ENCODE measurements around the gene MCRIP2.
"Not testable (repeated sequence)": the region's sequence is repeated elsewhere in the genome, so short reads cannot be mapped to it uniquely, and the experiment has no call there.

The MCRIP2 gene

DNA sequence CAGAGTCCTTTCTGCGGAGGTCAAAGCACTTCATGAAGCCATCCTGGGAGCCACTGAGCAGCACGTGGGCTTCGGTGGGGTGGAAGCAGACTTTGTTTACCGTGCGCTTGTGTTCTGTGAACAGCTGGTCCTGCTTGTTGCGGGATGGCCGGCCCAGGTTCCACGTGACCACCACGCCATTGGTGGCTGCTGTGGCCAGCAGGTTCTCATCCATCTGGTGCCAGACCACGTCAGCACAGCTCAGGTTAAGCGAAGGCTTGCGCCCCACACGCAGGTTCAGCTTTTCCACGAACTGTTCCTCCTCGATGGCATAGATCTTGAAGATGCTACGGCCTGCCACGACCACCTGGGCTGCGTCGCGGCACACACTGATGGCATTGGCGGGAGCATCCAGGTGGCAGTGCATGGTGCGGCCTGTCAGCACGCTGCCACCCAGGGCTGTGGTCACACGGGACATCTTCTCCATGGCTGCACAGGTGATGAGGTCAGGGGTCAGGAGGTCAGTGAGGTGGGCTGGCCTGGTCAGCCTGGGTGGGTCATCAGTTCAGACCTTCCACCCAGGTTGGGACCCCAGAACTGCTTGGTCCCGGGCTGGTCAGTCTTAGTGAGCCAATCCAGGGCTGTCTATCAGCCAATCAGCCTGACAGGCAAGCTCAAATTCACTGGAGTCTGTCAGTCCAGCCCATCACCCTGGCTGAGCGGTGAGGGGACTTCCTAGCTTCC, 47.7 kb downstream of the MCRIP2 start:
- Mint-ChIP-seq H3K9me3 (no peaks in the 10 kb centered on the region), H3K27ac (peak overlapping the region; percentile 90), H3K4me1 (ENCODE audit: low read depth) (no peaks in the 10 kb centered on the region), H3K4me3 (peak overlapping the region; percentile 85), H3K27me3 (ENCODE audit: low read depth) (peaks cover 8% of the 10 kb centered on the region), H3K36me3 (ENCODE audit: low read depth) (peaks cover 4% of the 10 kb centered on the region)
- DNase-seq (ENCODE audit: low spot score) = no peak

DNA sequence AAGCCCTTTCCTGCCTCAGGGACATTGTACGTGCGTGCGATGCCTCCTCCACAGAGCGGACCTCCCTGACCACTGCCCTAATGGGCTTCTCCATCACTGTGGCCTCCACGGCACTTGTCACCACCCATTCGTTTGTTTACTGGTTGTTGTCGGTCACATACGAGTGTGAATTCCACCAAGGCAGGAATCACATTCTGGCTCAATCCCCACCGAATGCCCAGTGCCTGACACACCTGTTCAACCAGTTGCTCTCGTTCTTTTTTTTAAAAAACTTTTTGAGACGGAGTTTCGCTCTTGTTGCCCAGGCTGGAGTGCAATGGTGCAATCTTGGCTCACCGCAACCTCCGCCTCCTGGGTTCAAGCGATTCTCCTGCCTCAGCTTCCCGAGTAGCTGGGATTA, 49.6 kb downstream of the MCRIP2 start:
- H3K36me3 Mint-ChIP-seq (ENCODE audit: low read depth); H3K9me3 Mint-ChIP-seq; H3K4me1 Mint-ChIP-seq (ENCODE audit: low read depth); H3K27me3 Mint-ChIP-seq (ENCODE audit: low read depth); DNase-seq (ENCODE audit: low spot score): not testable (repeated sequence)
- peak overlapping the region; percentile 85 for H3K4me3 Mint-ChIP-seq
- peak overlapping the region; percentile 55 for H3K27ac Mint-ChIP-seq

- H3K4me1 Mint-ChIP-seq (ENCODE audit: low read depth) = peaks cover 3% of the 10 kb centered on the region
- peaks cover 3% of the 10 kb centered on the region for H3K36me3 Mint-ChIP-seq (ENCODE audit: low read depth)
- no peak overlapping the region for H3K27ac Mint-ChIP-seq
- H3K4me3 Mint-ChIP-seq = peak overlapping the region; percentile 62
- DNase-seq (ENCODE audit: low spot score) = no peak
- peaks cover 8% of the 10 kb centered on the region for H3K27me3 Mint-ChIP-seq (ENCODE audit: low read depth)
- H3K9me3 Mint-ChIP-seq = no peaks in the 10 kb centered on the region
Observed at GRCh38 chr16:692356-693108, 50.9 kb downstream of the MCRIP2 start.

- Mint-ChIP-seq H3K27me3 (ENCODE audit: low read depth) (peaks cover 8% of the 10 kb centered on the region), H3K27ac (no peak overlapping the region), H3K9me3 (no peaks in the 10 kb centered on the region), H3K4me3 (peak overlapping the region; percentile 50), H3K36me3 (ENCODE audit: low read depth) (peaks cover 3% of the 10 kb centered on the region), H3K4me1 (ENCODE audit: low read depth) (peaks cover 3% of the 10 kb centered on the region)
- DNase-seq (ENCODE audit: low spot score) = no peak
Observed at GRCh38 chr16:693364-693763, 51.7 kb downstream of the MCRIP2 start.

DNA sequence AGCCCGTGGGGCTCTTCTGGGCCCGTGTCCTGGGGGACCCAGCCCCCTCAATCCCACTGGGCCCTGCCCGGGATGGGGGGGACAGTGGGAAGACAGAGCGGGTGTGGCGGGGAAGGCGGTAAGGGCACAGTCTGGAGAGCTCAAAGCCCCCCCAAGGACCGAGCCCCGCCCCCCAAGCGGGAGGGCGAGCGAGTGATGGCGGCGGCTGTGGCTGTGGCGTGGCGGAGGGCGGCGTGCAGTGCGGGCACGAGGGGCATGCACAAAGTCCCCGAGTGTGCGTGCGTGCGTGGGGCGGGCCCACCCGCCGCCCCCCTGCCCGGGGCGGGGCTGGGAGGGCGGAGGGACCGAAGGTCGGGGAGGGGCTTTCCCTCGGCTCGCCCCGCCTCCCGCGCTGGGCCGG, 52.1 kb downstream of the MCRIP2 start:
- DNase-seq (ENCODE audit: low spot score) = no peak
- Mint-ChIP-seq H3K36me3 (ENCODE audit: low read depth) (peaks cover 3% of the 10 kb centered on the region), H3K9me3 (no peaks in the 10 kb centered on the region), H3K27ac (no peak overlapping the region), H3K4me3 (no peak overlapping the region), H3K4me1 (ENCODE audit: low read depth) (peaks cover 3% of the 10 kb centered on the region), H3K27me3 (ENCODE audit: low read depth) (peaks cover 8% of the 10 kb centered on the region)

- Mint-ChIP-seq H3K27ac (no peak overlapping the region), H3K27me3 (ENCODE audit: low read depth) (peaks cover 8% of the 10 kb centered on the region), H3K36me3 (ENCODE audit: low read depth) (peaks cover 3% of the 10 kb centered on the region), H3K4me3 (peak overlapping the region; percentile 50), H3K9me3 (no peaks in the 10 kb centered on the region), H3K4me1 (ENCODE audit: low read depth) (peaks cover 3% of the 10 kb centered on the region)
- no peak for DNase-seq (ENCODE audit: low spot score)
Observed at GRCh38 chr16:694187-694862, 52.7 kb downstream of the MCRIP2 start.

DNA sequence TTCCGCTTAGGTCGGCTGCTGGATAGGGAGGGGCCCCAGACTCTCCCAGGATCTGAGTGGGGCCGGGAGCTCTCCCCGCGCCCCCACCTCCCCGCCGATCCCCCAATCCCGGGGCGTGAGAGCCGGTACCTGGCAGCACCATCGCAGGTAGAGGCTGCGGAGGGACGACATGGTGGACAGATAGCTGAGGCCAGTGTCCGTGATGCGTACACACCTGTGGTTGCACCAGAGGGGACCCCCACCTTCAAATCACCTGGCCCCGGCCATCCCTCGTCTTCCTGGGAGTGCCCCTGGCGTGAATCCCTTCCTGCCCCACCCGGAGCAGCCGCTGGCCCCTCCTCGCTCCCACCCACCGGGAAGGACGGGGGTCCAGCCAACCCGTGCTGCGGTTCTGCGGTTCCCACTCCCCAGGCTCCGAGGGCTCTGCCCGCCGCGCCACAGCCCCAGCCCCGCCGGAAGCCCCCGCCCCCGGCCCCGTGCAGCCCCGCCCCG, 53.3 kb downstream of the MCRIP2 start:
- H3K27me3 Mint-ChIP-seq (ENCODE audit: low read depth) = peaks cover 8% of the 10 kb centered on the region
- H3K9me3 Mint-ChIP-seq = no peaks in the 10 kb centered on the region
- H3K4me3 Mint-ChIP-seq = peak overlapping the region; percentile 18
- no peak overlapping the region for H3K27ac Mint-ChIP-seq
- H3K36me3 Mint-ChIP-seq (ENCODE audit: low read depth) = peaks cover 3% of the 10 kb centered on the region
- peaks cover 3% of the 10 kb centered on the region for H3K4me1 Mint-ChIP-seq (ENCODE audit: low read depth)
- no peak for DNase-seq (ENCODE audit: low spot score)

GRCh38 chr16:695355-696089, 53.9 kb downstream of the MCRIP2 start:
- peak overlapping the region; percentile 83 for H3K27ac Mint-ChIP-seq
- peaks cover 1% of the 10 kb centered on the region for H3K36me3 Mint-ChIP-seq (ENCODE audit: low read depth)
- DNase-seq (ENCODE audit: low spot score) = peak; percentile 75
- peaks cover 3% of the 10 kb centered on the region for H3K4me1 Mint-ChIP-seq (ENCODE audit: low read depth)
- H3K9me3 Mint-ChIP-seq = no peaks in the 10 kb centered on the region
- peak overlapping the region; percentile 79 for H3K4me3 Mint-ChIP-seq
- H3K27me3 Mint-ChIP-seq (ENCODE audit: low read depth) = peaks cover 8% of the 10 kb centered on the region

All from T-helper 2 cell treated with Interferon-gamma antibody and Interleukin-4, amounts not matched to agents 5 μg/mL and 100 μg/mL, for 36 hours (primary cell).